GM19193 (cell line): ENCODE data around the gene RGS3.

ENCODE experiments used
- POLR2A ChIP-seq: IDR thresholded peaks from 4 replicates; pipeline ENCODE4 v1.6.1; 2011; ENCODE audit not compliant: insufficient read depth, insufficient read length; ENCODE audit errors: extremely low read depth

The RGS3 gene

GRCh38 chr9:113626735-113627495 is 163.4 kb downstream of the RGS3 start:
- TF ChIP-seq POLR2A, result no peak

DNA sequence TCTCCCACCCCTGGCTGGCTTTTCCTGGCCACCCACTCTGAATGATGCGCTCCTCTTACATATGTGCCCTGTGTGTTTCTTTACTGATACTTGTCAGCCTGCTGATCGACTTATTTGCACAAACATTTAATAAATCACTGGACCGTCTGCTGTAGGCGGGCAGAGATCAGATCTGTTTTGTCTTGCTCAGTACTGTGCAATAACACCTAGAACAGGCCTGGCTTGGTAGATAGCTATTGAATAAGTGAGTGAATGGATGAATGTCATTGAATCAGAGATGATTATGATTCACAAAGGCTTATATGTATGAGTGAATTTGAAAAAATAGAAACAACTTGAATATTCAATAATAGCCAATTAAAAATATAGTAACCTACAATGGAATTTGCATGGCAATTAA is 165.1 kb downstream of the RGS3 start:
- TF ChIP-seq POLR2A, result no peak

DNA sequence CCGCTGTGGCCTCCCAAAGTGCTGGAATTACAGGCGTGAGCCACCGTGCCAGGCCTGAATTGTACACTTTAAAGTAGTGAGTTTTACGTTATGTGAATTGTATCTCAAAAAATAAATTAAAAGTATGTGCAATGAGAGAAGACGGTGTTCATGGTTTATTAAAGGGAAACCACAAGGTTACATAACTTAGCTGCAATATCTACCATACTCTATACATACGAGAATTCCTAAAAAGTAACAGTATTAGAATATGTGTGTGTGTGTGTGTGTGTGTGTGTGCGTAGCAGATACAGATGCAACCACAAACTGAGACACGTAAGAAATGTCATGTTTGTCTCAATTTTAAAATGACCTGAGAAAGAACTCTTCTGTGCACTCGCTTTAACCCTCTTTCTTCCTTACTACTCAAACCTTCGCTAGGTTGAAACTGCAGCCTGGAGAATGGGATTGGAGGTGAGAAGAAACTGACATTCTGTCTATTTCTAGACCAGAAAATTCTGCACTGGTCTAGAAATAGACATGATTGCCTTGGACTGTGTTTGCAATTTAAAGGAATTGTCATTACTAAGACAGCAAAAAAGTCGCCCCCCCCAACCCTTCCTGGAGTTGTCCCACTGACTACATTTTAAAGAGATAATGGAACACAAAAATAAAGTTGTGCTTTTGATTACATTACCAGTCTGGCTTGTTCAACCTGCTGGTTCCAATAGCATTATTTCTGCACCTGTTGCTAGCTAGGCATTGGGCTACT is 167.0 kb downstream of the RGS3 start:
- TF ChIP-seq POLR2A, result no peak

- no peak for TF ChIP-seq POLR2A
Observed at GRCh38 chr9:113631137-113631765, 167.7 kb downstream of the RGS3 start.

- TF ChIP-seq POLR2A, result no peak
Observed at GRCh38 chr9:113631871-113632665, 168.5 kb downstream of the RGS3 start.

GRCh38 chr9:113632776-113633590 is 169.5 kb downstream of the RGS3 start:
- no peak for TF ChIP-seq POLR2A

- no peak for TF ChIP-seq POLR2A
Observed at GRCh38 chr9:113633782-113634595, 170.5 kb downstream of the RGS3 start.

GRCh38 chr9:113634596-113635515 is 171.3 kb downstream of the RGS3 start:
- TF ChIP-seq POLR2A, result no peak

- TF ChIP-seq POLR2A, result no peak
Observed at GRCh38 chr9:113635586-113635985, 172.1 kb downstream of the RGS3 start.

- no peak for TF ChIP-seq POLR2A
Observed at GRCh38 chr9:113636165-113636564, 172.6 kb downstream of the RGS3 start.

DNA sequence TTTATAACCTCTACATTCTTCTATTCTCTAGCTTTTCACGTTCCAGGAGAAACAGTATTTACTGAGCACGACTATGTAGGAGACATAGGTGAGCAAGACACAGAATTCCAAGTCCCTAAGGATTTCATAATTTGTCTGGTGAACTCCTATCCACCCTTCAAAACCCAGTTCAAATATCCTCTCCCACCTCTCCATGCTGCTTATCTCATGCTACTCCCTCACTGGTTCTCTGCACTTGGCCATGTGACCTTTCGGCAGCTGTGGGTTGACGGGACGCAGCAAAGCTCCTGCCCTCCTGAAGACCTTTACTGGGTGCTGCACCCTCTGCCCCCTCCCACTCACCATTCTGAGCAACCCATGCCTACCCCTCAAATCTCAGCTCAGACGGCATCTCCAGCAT is 173.2 kb downstream of the RGS3 start:
- TF ChIP-seq POLR2A, result no peak

- no peak for TF ChIP-seq POLR2A
Observed at GRCh38 chr9:113638490-113638889, 175.0 kb downstream of the RGS3 start.
